ENCODE data around the gene RAPGEF6. TPM values are rescaled to one million over a fixed set of nuclear protein-coding genes. Genes with fewer than 3 reads are reported as not detected.
A peak's percentile ranks its signal among the peaks of the same experiment; 100 is the strongest.
"Not testable (repeated sequence)": the region's sequence is repeated elsewhere in the genome, so short reads cannot be mapped to it uniquely, and the experiment has no call there.

The RAPGEF6 gene
- total RNA-seq, 1 donor from 2014 or later: 36.7 TPM

GRCh38 chr5:131635684-131636572 is 899 bp upstream of the RAPGEF6 start:
- Mint-ChIP-seq H3K36me3 (ENCODE audit: low read depth) (peaks cover 11% of the 10 kb centered on the region), H3K27ac (peak overlapping the region; percentile 97), H3K9me3 (no peaks in the 10 kb centered on the region), H3K4me3 (peak overlapping the region; percentile 98), H3K4me1 (ENCODE audit: low read depth) (peaks cover 39% of the 10 kb centered on the region), H3K27me3 (ENCODE audit: insufficient read depth) (no peaks in the 10 kb centered on the region)
- DNase-seq (ENCODE audit: low spot score): no peak
- intact Hi-C loops (cut with micrococcal nuclease): loop anchor here (1.0 to 10.0 kb wide), 19 partner anchors 35 to 1419 kb away; partner anchors contain the start of genes FNIP1, GDF9, HINT1 and HSPA4

GRCh38 chr5:131634666-131634995 is 398 bp downstream of the RAPGEF6 start:
- H3K27me3 Mint-ChIP-seq (ENCODE audit: insufficient read depth): no peaks in the 10 kb centered on the region
- H3K4me1 Mint-ChIP-seq (ENCODE audit: low read depth): peaks cover 28% of the 10 kb centered on the region
- peak overlapping the region; percentile 98 for H3K4me3 Mint-ChIP-seq
- no peaks in the 10 kb centered on the region for H3K9me3 Mint-ChIP-seq
- peaks cover 6% of the 10 kb centered on the region for H3K36me3 Mint-ChIP-seq (ENCODE audit: low read depth)
- peak overlapping the region; percentile 97 for H3K27ac Mint-ChIP-seq
- intact Hi-C loops (cut with micrococcal nuclease): loop anchor here (2.0 to 10.0 kb wide), 12 partner anchors 36 to 1420 kb away; partner anchors contain the start of genes GDF9, HINT1, HSPA4 and UQCRQ
- DNase-seq (ENCODE audit: low spot score): peak; percentile 61

GRCh38 chr5:131634238-131634637 is 791 bp downstream of the RAPGEF6 start:
- H3K4me3 Mint-ChIP-seq: peak overlapping the region; percentile 98
- peaks cover 6% of the 10 kb centered on the region for H3K36me3 Mint-ChIP-seq (ENCODE audit: low read depth)
- no peak for DNase-seq (ENCODE audit: low spot score)
- H3K27me3 Mint-ChIP-seq (ENCODE audit: insufficient read depth): no peaks in the 10 kb centered on the region
- peaks cover 24% of the 10 kb centered on the region for H3K4me1 Mint-ChIP-seq (ENCODE audit: low read depth)
- intact Hi-C loops (cut with micrococcal nuclease): loop anchor here (2.0 to 10.0 kb wide), 12 partner anchors 37 to 1421 kb away; partner anchors contain the start of genes GDF9, HINT1, HSPA4 and UQCRQ
- peak overlapping the region; percentile 97 for H3K27ac Mint-ChIP-seq
- H3K9me3 Mint-ChIP-seq: no peaks in the 10 kb centered on the region

GRCh38 chr5:131633830-131634229 is 1.2 kb downstream of the RAPGEF6 start:
- Mint-ChIP-seq H3K4me3 (peak overlapping the region; percentile 98), H3K36me3 (ENCODE audit: low read depth) (peaks cover 10% of the 10 kb centered on the region), H3K27me3 (ENCODE audit: insufficient read depth) (no peaks in the 10 kb centered on the region), H3K4me1 (ENCODE audit: low read depth) (peaks cover 22% of the 10 kb centered on the region), H3K27ac (peak overlapping the region; percentile 97), H3K9me3 (no peaks in the 10 kb centered on the region)
- DNase-seq (ENCODE audit: low spot score): no peak
- intact Hi-C loops (cut with micrococcal nuclease): loop anchor here (2.0 to 10.0 kb wide), 12 partner anchors 37 to 1421 kb away; partner anchors contain the start of genes GDF9, HINT1, HSPA4 and UQCRQ

- H3K4me1 Mint-ChIP-seq (ENCODE audit: low read depth): peaks cover 23% of the 10 kb centered on the region
- intact Hi-C loops (cut with micrococcal nuclease): loop anchor here (10.0 kb wide), 3 partner anchors 236 to 1424 kb away; partner anchors contain the start of gene HSPA4
- DNase-seq (ENCODE audit: low spot score): no peak
- H3K9me3 Mint-ChIP-seq: no peaks in the 10 kb centered on the region
- no peak overlapping the region for H3K4me3 Mint-ChIP-seq
- no peaks in the 10 kb centered on the region for H3K27me3 Mint-ChIP-seq (ENCODE audit: insufficient read depth)
- H3K27ac Mint-ChIP-seq: no peak overlapping the region
- H3K36me3 Mint-ChIP-seq (ENCODE audit: low read depth): peaks cover 18% of the 10 kb centered on the region
These were observed 4.1 kb downstream of the RAPGEF6 start for GRCh38 chr5:131630963-131631350.

- Mint-ChIP-seq H3K27me3 (ENCODE audit: insufficient read depth) (no peaks in the 10 kb centered on the region), H3K4me1 (ENCODE audit: low read depth) (peaks cover 22% of the 10 kb centered on the region), H3K36me3 (ENCODE audit: low read depth) (peaks cover 20% of the 10 kb centered on the region), H3K27ac (no peak overlapping the region), H3K4me3 (no peak overlapping the region), H3K9me3 (no peaks in the 10 kb centered on the region)
- intact Hi-C loops (cut with micrococcal nuclease): loop anchor here (10.0 kb wide), 3 partner anchors 236 to 1424 kb away; partner anchors contain the start of gene HSPA4
- DNase-seq (ENCODE audit: low spot score): no peak
These were observed 4.6 kb downstream of the RAPGEF6 start for GRCh38 chr5:131630208-131630962.

- Mint-ChIP-seq H3K9me3 (no peaks in the 10 kb centered on the region), H3K4me3 (no peak overlapping the region), H3K27ac (no peak overlapping the region), H3K27me3 (ENCODE audit: insufficient read depth) (no peaks in the 10 kb centered on the region), H3K4me1 (ENCODE audit: low read depth) (peaks cover 19% of the 10 kb centered on the region), H3K36me3 (ENCODE audit: low read depth) (peaks cover 19% of the 10 kb centered on the region)
- DNase-seq (ENCODE audit: low spot score): no peak
- intact Hi-C loops (cut with micrococcal nuclease): no loop called here
These were observed 6.0 kb downstream of the RAPGEF6 start for GRCh38 chr5:131628990-131629389.

GRCh38 chr5:131627207-131627865 is 7.7 kb downstream of the RAPGEF6 start:
- intact Hi-C loops (cut with micrococcal nuclease): no loop called here
- peaks cover 23% of the 10 kb centered on the region for H3K36me3 Mint-ChIP-seq (ENCODE audit: low read depth)
- no peak overlapping the region for H3K27ac Mint-ChIP-seq
- DNase-seq (ENCODE audit: low spot score): no peak
- H3K9me3 Mint-ChIP-seq: no peaks in the 10 kb centered on the region
- H3K27me3 Mint-ChIP-seq (ENCODE audit: insufficient read depth): no peaks in the 10 kb centered on the region
- H3K4me1 Mint-ChIP-seq (ENCODE audit: low read depth): peaks cover 25% of the 10 kb centered on the region
- no peak overlapping the region for H3K4me3 Mint-ChIP-seq

GRCh38 chr5:131622633-131623032 is 12.4 kb downstream of the RAPGEF6 start:
- Mint-ChIP-seq H3K4me1 (ENCODE audit: low read depth) (peaks cover 42% of the 10 kb centered on the region), H3K27me3 (ENCODE audit: insufficient read depth) (no peaks in the 10 kb centered on the region), H3K9me3 (no peaks in the 10 kb centered on the region), H3K27ac (no peak overlapping the region), H3K36me3 (ENCODE audit: low read depth) (peaks cover 26% of the 10 kb centered on the region), H3K4me3 (no peak overlapping the region)
- intact Hi-C loops (cut with micrococcal nuclease): no loop called here
- no peak for DNase-seq (ENCODE audit: low spot score)

- H3K27ac Mint-ChIP-seq; H3K9me3 Mint-ChIP-seq; DNase-seq (ENCODE audit: low spot score); H3K4me3 Mint-ChIP-seq; H3K27me3 Mint-ChIP-seq (ENCODE audit: insufficient read depth); intact Hi-C loops (cut with micrococcal nuclease): not testable (repeated sequence)
- Mint-ChIP-seq H3K36me3 (ENCODE audit: low read depth) (peaks cover 23% of the 10 kb centered on the region), H3K4me1 (ENCODE audit: low read depth) (peaks cover 35% of the 10 kb centered on the region)
These were observed 13.9 kb downstream of the RAPGEF6 start for GRCh38 chr5:131621164-131621563.

- intact Hi-C loops (cut with micrococcal nuclease): no loop called here
- H3K4me3 Mint-ChIP-seq: no peak overlapping the region
- H3K27me3 Mint-ChIP-seq (ENCODE audit: insufficient read depth): no peaks in the 10 kb centered on the region
- peaks cover 32% of the 10 kb centered on the region for H3K4me1 Mint-ChIP-seq (ENCODE audit: low read depth)
- H3K27ac Mint-ChIP-seq: no peak overlapping the region
- peaks cover 30% of the 10 kb centered on the region for H3K36me3 Mint-ChIP-seq (ENCODE audit: low read depth)
- no peaks in the 10 kb centered on the region for H3K9me3 Mint-ChIP-seq
- DNase-seq (ENCODE audit: low spot score): no peak
These were observed 15.9 kb downstream of the RAPGEF6 start for GRCh38 chr5:131619102-131619501.

- Mint-ChIP-seq H3K36me3 (ENCODE audit: low read depth) (peaks cover 29% of the 10 kb centered on the region), H3K4me3 (no peak overlapping the region), H3K27ac (no peak overlapping the region), H3K4me1 (ENCODE audit: low read depth) (peaks cover 21% of the 10 kb centered on the region), H3K27me3 (ENCODE audit: insufficient read depth) (no peaks in the 10 kb centered on the region), H3K9me3 (no peaks in the 10 kb centered on the region)
- DNase-seq (ENCODE audit: low spot score): no peak
- intact Hi-C loops (cut with micrococcal nuclease): no loop called here
These were observed 17.7 kb downstream of the RAPGEF6 start for GRCh38 chr5:131617140-131617822.
